CD4-positive, alpha-beta T cell treated with Interleukin-6 for 4 hours (primary cell): ENCODE results near the gene EFNA4.

Experiments used
- DNase-seq: peaks from one replicate; pipeline ENCODE4 v3.0.0-alpha.2; 2020; ENCODE audit warnings: mixed read lengths

The EFNA4 gene

DNA sequence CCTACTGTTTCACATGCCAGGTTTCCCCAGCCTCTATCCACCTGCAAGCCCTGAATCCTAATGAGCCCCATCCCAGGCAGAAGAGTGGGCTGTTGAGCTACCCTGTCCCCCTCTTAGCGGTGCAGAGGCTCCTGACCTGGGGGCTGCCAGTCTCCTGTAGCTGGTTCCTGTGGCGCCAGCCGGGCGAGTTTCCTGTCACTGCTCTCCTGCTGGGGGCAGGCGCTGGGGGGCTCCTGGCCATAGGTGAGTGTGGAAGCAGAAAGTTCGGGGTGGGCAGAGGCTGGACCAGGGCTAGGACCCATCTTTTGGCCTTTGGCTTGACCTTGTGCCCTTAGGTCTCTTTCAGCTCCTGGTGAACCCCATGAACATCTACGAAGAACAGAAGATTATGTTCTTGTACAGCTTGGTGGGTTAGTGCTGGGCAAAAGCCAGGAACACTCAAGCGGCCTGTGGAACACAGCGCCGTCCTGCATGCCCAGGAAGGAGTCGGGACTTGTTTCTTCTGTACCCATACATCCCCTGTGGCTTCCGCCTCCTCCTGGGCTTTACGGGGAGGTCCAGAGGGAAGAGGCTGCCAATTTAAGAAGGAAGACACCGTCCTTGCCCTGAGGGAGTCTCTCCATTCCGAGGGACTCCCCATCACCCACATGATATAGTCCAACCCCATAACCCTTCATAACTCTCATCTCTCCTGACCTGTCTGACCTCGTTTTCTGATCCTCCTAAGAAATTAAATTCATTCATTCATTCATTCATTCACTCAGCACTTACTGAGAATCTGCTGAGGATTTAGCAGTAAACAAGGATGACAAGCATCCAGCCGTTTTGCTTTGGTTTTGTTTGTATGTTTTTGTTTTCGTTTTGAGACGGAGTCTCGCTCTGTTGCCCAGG is 29.0 kb upstream of the EFNA4 start:
- no peak for DNase-seq

DNA sequence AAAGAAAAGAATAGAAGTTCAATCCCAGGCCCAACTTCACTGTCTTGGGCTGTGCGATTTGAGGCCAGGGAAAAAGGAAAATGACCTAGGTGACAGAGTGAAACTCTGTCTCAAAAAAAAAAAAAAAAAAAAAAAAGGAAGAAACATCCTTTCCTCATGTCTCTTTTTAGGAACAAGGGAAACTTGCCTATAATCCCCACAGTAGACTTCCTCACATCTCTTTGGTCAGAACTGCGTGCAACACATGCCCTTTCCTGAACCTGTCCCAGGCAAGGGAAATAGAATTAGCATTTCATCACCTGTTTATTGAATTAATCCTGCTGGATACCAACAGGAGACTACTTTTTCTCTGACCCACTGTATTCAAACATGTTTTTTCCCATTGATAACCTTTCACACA is 27.6 kb upstream of the EFNA4 start:
- no peak for DNase-seq

DNA sequence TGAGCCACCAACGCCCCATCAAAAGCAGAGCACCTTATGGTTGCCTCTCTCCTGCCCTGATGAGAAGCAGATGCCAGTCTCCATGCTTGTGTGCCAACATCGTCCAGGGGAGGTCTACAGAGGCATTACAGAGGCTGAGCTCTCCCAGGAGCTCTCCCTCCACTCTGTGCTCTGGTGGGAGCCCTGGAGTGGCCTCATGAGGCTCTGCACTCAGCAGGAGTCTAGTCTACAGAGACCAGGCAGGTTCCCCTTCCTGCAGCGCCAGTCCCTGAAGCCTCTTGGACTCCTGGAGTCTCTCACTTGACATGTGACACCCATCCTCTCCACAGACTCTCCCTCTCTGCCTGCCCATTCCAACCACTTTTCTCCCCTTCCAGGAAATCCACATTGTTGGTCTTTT is 26.5 kb upstream of the EFNA4 start:
- DNase-seq, result no peak

DNA sequence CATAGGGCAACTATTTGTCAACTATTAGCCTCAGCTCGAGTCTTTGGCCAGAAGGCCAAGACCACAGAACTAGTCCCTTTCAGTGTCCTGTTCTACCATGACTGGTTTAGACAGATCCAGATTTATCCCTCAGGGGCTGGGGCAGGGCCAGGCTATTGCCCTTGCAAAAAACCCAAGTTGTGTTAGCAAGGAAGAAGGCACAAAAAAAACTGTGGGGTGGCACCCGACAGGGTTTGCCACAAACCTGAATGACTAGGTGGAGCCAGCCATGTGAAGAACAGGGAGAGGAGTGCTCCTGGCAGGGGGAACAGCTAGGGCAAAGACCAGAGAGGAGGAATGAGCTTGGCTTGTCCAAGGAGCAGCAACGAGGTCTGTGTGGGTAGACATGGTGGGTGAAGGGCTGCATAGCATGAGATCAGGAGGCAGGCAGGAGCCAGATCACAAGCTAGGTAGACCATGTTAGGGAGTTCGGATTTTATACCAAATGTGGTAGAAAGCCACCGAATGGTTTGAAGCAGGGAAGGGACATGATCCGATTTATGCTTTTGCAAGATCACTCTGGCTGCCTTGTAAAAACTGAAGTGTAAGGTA is 25.6 kb upstream of the EFNA4 start:
- no peak for DNase-seq

DNA sequence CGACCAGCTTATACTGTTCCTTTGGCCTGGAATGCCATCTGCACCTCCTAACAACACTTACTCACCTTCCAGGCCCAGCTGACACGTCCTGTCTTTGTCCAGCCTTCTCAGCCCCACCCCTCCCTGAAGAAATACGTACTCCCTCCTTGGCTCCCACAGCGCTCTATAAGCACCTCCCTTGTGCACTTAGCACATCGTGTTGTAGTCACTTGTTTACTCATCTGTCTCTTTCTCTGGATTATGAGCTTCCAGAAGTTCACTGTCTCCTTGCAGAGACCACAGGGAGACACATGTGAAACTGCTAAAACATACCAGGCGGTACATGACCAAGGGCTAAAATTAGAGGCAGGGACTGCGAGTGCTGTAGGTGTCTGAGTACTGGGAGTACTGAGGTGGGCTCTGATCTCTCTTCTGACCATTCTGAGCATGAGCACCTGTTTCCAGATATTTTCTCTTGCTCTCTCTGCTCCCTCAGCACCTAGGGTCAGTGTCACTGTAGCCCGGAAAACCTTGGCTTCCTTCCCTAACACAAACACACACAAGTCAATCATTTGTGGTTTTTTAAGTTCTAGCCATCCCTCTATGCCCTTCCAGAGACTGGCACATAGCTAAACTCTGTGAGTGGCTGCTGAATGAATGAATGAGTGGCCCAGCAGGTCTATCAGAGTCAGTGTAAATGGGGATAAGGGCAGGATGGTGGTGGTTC is 24.8 kb upstream of the EFNA4 start:
- DNase-seq, result no peak

DNA sequence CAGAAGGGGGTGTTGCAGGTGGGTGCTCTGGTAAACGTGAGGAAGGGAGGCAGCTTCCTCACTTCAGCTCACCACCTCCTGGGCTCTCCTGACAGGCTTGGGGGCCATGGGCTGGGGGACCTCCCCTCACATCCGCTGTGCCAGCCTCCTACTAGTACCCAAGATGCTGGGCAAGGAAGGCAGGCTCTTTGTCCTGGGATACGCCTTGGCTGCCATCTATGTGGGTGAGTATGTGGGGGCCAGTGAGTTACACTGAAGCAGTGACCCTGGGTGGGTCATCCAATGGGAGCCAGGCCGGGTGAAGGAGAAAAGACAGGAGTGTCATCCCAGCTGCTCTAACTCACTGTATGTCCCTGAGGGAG is 24.3 kb upstream of the EFNA4 start:
- no peak for DNase-seq

DNA sequence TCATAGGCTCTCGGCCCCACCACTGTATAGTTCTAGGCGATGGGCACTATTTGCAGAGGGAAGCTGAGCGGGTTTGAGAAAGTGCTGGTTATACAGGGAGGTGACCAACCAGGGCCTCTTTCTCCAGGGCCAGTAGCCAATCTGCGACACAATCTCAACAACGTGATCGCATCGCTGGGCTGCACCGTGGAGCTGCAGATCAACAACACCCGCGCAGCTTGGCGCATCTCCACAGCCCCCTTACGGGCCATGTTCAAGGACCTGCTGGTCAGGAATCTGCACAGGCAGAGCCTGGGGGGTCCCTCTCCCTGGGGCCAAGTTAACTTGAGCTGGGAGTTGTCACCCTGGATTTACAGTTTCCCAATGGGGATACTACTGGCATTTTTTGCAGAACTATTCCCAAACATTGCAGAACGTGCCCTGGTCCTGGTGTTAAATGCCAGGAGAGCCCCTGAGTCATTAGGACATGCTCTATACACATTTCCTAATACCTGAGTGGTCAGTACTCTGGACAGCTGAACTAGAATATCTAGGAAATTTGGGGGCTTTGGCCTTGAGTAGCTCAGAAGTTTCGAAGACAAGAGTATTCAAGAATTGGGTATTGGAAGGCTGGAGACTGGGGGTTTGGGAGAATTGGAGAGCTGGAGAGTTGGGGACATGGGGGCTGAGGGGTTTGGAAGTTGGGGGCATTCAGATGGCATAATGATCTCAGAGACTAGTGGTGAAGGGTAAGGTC is 23.0 kb upstream of the EFNA4 start:
- DNase-seq, result no peak

DNA sequence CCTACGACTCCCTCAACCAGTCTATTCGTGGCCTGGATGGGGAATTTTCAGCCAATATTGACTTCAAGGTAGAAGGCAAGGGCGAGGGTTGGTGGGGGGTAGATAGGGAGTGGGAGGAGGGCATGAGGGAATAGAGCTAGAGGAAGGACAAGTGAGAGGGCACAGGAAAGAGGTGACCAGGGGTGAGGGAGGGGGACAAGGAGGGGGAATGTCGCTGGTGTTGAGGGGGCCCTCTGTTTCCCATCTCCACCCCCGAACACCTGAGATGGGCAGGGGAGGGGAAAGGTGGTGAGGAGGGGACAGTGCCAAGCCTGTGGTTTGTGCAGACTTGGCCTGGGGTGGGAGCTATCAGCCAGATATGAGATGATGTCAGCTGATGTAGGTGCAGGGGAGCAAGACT is 20.8 kb upstream of the EFNA4 start:
- no peak for DNase-seq

DNA sequence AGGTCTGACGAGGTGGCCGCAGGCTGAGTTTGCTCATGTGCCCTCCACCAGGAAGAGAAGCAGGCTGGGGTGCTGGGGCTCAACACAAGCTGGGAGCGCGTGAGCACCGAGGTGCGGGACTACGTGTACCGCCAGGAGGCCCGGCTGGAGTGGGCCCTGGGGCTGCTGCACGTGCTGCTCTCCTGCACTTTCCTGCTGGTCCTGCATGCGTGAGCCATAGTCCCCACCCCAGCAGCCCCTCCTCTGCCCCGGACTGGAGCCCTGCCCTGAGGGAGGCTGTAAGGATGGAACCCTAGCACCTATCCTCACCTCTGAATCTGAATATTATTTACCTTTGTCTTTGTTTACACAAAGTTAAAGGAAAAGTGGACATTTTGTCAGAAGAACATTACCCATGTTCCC is 20.2 kb upstream of the EFNA4 start:
- no peak for DNase-seq

DNA sequence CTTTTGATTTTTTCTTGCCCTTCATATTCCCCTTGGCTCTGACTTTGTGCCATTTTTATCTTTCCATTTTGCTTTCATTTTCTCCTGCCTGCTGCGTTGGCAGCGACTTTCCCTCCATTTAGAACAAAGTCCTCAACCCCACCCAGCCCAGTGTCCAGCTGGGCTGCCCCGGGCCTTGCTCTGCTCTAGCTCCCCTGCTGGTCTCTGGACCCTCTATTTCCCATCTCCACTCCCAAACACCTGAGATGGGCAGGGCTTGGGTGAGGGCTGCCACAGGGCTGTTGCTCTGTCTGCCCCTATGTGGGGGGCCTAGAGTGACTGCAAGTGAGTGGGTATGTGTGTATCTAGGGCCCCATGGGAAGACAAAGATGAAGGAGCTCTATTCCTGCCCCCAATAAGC is 19.7 kb upstream of the EFNA4 start:
- no peak for DNase-seq

DNA sequence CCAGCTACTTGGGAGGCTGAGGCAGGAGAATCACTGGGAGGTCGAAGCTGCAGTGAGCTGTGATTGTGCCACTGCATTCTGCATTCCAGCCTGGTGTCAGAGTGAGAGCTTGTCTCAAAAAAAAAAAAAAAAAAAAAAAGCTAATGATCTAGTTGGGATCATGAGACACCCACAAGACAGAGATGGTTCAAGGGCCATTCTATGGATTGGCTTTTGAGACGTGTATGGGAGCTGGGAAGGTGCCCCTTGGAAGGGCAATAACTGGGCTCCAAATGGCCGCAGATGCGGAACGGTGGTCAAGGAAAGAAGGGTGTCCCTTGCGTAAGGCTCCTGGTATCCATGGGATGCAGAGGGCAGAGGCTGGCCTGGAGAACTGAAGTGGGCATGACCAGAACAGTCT is 19.2 kb upstream of the EFNA4 start:
- no peak for DNase-seq

DNA sequence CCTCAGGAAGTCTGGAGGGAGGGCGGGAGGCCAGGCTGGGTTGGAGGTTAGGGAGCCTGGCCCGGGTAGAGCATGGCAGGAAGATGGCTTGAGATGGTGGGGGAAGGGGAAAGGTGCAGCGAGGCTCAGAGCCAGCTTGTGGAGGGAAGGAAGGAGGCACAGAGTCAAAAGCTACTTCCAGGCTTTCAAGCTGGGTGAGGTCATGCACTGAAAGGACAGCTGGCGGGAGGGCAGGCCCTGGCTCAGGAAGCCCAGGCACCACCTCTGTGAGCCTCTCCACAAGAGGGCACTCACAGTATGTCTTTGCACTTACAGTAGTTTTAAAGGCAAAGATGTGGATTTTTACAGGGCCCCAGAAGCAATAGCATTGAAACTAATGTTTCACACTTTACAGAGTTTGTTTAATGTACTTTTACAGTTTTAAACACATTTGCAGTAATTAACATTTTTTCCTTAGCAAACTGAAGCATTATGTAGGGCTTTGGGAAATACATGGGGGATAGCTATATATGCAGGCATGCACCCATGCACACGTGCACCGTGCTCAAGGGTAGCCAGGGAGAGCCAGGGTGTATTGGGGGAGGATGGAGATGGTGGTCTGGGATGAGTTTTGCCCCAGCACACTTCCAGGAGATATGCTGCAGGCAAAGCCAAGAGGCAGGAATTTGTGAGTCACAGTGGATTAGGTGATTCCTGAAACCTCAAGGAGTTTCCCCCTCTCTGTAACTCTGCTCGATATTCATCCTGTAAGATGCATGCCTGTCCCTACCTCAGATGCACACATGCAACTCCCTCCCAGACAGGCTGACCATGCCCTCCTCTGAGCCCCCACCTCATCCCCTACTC is 18.5 kb upstream of the EFNA4 start:
- DNase-seq, result peak; percentile 75

DNA sequence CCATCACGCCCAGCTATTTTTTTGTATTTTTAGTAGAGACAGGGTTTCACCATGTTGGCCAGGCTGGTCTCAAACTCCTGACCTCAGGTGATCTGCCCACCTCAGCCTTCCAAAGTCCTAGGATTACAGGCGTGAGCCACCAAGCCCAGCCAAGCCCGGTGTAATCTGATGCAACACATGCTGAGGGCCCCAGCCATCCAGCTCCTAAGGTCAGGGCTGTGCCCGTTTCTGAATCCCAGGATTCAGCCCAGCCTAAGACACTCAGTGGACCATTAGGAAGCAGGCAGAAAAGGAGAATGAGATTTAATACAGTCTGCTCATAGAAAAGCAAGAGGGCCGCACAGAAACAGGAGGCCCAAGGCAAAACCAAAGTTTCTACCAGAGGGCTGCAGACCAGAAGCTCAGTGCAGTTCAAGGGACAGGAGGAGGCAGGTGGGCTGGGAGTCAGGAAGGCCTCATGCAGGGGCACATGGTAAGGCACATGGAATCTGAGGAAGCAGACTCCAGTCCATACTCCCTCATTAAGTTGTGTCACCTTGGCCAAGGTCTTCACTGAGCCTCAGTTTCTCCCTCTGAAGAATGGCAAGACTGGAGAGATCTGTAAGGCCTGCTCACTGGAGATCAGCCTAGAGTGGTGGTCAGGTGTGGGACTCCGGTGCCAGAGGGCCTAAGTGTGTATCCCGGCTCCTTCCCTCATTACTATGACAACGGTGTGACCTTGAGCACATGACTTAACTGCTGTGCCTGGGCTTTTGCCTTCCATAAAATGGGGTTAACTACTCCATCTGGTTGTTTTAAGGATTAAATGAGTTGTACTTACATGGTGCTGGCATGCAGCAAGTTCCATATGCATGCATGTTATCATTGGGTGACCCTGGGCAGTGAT is 14.8 kb upstream of the EFNA4 start:
- DNase-seq, result no peak

DNA sequence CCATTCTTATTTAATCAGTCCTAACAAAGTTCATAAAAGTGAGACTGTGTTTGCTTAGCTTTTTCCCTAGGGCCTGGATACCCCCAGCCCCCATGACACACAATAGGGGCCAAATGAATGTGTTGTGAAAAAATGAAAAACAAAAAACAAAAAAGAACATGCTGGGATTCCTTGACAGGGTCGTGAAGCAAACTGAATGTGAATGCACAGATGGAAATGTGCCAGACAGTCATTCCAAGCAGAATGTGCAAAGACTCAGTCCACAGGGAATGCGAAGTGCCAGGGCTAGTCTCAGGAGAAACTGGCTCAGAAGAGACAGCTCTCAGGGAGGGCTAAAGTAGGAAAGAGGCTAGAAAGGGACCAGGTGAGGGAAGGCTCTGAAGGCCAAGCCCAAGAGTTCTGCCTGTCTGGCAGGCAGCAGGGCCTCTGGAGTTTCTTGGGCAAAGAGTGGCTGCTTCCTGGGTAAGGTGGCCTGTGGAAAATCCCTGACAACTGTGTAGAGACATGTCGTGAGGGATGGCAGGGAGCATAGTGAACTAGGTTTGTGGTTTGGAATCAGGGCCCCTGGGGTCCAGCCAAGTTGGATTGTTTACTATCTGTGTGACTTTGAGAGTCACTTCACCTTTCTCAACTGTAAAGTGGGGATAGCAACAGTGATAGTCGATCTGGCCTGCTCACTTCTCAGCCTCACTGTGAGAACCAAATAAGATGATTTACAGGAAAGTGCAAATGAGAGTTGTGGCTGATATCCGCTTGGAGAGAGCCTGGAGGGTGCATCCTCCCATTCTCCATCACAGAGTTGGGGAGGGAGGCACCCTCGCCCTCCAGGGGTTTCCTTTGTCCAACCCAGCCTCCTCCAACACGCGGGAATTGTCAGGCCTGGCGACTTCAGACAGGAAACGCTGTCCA is 13.6 kb upstream of the EFNA4 start:
- no peak for DNase-seq

DNA sequence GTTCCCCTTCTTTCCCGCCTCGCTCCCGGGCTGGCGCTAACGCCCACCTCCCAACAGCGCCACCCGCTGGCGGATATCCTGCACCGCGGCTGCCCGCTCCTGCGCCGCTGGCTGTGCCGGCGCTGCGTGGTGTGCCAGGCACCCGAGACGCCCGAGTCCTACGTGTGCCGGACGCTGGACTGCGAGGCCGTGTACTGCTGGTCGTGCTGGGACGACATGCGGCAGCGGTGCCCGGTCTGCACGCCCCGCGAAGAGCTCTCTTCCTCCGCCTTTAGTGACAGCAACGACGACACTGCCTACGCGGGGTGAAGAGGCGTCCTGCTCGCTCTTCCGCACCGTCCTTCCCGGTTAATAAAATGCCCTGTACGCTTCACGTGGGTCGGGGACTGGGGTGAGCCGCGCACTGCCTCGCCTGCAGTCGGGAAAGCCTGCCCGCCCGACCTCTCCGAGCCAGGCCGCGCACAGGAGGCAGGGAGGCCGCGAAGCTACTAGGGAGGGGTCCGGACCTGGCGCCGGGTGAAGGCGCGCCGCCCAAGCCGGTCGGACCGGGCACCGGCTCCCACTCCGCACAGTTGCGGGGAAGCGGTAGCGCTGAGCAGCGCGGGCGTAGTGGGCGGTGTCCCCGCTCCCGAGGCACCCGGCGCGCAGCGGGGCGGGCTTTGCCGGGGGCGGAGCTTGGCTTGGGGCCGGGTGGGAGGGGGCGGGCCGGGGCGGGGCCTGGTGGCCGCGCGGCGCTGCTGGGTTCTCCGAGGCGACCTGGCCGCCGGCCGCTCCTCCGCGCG is 12.8 kb upstream of the EFNA4 start, which contains the start of gene ADAM15:
TSS of gene ADAM15 (plus strand) at position 757 of the 782 bp plus-strand sequence. CDS start 71 bp downstream, outside the sequence.
- DNase-seq, result peak; percentile 87

DNA sequence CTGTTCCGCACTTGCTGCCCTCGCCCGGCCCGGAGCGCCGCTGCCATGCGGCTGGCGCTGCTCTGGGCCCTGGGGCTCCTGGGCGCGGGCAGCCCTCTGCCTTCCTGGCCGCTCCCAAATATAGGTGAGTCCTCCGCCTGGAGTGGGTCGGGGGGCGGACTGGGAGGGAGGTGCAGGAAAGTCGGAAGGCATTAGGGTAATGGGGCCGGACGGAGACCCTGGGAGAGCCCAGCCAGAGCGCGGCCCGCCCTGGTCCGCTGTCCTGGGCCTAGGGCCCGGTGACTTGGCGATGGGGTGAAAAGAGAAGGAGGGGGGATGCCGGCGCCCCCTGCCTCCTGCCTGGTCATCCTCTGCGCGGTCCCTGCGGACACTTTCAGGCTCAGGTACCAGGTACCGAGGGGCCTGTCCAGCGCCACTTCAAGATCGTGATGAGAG is 12.2 kb upstream of the EFNA4 start:
- no peak for DNase-seq

DNA sequence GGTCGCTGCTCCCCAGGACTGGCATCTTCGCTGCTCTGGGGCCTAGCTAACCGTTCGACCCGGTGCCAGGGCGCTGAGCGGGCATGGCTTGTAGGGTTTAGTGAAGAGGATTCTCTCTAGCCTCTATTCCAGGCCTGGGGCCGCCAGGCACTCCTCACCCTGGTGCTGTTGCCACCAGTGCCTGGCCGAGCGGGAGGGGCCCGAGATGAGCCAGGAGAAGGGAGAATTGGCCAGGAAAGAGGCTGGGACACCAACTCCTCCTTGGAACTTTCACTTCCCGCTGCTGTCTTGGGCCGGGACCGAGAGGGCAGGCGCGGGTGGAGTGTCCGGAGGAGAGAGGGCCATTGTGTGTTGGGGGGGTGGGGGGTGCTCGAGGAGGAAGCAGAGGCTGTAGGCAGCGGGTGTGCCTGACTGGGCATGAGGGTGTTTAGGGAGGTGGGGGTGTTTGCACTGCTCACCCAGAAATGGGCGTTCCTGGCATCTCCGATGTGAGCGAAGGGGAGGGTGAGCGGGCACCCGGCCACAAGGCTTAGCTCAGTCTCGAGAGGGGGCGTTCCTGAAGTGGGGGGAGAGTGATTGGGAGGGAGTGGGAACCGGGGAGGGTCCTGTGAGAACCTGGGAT is 11.7 kb upstream of the EFNA4 start:
- peak; percentile 61 for DNase-seq
